GM19397 (cell line): Measurements from ENCODE around the gene UBALD1.
A peak's percentile ranks its signal among the peaks of the same experiment; 100 is the strongest.

Source experiments
- ATAC-seq: cut with Tn5 transposase; IDR thresholded peaks from one replicate; pipeline ENCODE4 v1.9.1; 2021; ENCODE audit warnings: mild to moderate bottlenecking, moderate library complexity; ENCODE audit not compliant: unreplicated experiment

Gene UBALD1

GRCh38 chr16:4616047-4616811 lies 1.5 kb upstream of the UBALD1 start:
- peak; percentile 75 for ATAC-seq

DNA sequence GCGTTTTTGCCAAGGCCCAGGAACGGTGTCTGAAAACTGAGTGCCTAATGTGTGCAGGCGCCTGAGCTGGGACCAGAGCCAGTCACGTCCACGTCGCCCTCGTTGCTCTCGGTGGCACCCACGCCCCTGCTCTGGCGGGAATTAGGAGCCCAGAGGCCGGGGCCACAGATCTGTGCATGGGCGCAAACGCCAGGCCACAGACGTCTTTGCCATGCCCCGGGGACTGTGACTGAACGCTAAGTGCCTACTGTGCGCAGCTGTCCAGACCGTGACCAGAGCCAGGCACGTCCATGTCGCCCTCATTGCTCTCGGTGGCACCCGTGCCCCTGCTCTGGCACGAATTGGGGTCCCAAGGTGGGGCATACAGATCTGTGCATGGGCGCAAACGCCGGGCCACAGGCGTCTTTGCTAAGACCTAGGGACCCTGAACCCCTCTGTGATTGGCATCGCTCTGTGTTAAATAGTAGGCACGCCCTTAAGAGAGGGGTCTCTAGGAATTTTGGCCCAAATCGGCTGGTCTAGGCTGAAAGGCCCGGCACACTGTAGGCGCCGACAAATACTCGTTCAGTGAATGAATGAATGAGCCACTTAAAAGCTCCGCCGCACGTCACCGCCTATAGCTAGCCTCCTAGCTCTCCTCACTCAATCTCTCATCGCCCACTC lies 827 bp upstream of the UBALD1 start:
- ATAC-seq: no peak

DNA sequence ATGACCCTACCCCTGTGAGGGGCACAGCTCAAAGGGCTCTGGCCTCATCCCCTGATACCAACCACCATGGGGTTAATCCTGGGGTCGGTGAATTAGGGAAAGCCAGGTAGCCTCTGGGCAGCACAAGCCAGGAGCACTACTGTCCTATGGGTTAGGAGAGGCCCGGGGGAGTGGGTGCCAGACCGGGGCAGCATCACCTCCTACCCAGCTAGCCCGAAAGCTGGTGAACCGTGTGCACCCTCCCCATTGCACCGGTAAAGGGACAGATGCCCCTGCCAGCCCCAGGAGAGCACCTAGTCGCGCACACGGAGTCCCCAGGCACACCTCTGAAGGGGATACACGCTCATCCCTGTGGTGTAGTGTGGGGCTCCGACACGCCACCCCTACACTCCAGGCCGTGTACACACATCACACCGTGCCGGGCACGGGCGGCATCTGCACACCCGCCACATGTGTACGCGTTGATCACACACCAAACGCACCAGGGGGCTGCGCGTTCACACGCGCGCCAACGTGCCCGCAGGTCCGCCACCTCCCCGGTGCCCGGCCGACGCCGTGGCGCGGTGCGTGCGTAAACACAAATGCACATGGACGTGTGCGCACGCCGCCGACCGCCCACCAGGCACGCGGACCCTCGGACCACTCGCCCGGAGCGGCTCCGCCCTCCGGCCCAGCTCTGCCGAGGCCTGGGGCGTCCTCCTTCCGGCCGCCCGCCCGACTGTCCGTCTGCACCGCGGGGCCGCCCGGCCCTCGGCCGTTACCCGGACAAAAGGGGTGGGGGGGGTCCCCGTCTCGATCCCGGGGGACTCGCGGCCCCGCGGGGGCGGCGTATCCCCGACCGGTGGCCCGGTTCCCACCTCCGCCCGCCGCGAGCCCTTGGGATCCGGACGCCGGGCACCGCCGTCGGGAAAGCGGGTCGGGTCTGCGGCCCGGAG lies 785 bp downstream of the UBALD1 start:
- ATAC-seq: no peak

DNA sequence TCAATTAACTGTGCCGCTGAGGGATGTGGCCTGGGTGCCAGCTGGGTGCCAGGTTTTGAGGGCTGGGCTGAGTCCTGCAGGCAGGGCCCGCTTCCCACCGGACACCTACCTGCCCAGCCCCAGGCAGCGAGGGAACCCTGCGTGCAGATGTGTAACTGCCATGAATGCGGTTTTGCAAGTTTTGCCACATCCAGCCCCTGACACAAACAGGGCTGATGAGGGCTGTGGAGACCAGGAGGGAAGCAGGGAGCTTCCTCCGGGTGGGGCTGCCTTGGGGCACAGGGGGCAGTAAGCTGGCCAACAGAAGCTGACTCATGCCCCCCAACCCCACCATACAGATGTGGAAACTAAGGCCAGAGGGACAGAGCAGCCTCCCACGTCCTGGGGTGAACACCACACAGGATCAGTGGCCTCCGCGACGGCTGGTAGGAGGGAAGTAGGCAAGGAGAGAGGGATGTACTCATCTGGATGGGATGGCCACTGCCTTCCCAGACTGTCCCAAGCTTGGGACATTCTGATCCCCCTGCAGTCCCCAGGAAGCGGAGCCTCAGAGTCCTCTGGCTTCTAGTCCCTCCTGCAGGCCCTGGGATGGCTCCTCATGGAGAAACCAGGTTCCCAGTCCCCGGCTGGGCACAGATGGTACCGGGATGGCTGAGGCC lies 1.6 kb downstream of the UBALD1 start:
- no peak for ATAC-seq

- no peak for ATAC-seq
Observed at GRCh38 chr16:4612474-4612931, 2.2 kb downstream of the UBALD1 start.

- no peak for ATAC-seq
Observed at GRCh38 chr16:4611337-4612021, 3.2 kb downstream of the UBALD1 start.

DNA sequence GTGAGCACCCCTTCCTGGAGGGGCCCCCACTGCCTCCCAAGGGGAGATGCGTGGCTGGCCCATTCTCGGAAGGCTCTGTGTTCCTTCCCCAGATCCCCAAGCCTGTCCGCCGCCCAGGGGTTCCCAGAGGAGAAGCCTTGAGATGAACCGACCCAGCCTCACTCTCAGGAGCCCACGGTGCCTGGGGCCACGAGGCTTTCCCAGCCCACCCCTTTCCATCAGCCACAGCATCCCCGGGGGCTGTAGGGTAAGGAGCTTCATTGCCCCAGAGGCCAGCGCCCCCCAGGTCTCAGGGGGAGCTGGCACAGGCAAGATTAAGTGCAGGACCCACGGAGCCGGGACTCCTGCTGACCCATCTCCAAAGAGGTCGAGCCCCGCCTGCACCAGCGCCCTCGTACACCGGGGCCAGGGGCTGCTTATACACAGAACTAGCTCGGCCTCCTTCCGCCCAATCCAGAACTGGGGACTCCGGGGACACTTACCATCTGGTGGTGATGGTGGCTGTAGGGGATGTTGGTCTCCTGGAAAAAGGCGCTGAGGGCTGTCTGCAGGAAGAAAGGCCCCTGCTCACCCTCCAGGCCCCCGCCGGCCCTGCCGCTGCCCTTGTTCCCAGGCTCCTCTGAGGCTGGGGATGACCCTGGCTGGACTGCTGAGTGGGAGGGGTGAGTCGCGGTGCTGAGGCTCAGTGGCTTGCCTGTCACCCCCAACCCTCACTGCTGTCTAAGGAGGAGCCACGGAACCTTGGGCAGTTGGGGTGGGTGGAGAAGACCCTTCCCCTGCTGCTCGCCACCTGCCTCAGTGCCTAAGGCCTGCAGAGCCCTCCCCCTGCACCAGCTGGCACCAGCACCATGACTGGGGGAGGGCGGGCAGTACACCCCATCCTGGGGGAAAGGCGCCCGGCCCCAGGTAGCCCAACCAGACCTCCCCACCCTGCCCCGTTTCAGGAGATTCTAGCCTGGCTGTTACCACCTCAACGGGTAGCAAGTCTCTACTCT lies 4.4 kb downstream of the UBALD1 start:
- ATAC-seq: no peak

- no peak for ATAC-seq
Observed at GRCh38 chr16:4609200-4610010, 5.3 kb downstream of the UBALD1 start.

- no peak for ATAC-seq
Observed at GRCh38 chr16:4608704-4608980, 6.0 kb downstream of the UBALD1 start.

- no peak for ATAC-seq
Observed at GRCh38 chr16:4607841-4608703, 6.6 kb downstream of the UBALD1 start.

DNA sequence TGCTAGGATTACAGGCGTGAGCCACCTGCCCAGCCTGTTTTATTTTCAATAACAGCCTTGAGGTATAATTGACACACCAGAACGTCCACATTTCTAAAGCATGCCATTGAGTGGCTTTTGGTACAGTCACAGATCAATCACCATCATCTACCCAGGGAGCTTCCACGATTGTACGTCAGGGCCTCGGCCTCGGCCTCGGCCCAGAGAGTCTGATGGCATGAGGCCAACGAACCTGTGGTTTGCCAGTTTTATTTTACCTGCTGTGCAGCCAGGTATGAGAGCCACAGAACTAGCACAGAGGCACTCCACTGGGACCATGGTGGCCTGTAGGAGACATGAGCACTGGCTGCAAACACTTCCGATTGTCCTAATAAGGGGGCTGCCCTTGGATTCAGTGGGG lies 8.3 kb downstream of the UBALD1 start:
- no peak for ATAC-seq

GRCh38 chr16:4604401-4604800 lies 10.3 kb downstream of the UBALD1 start:
- no peak for ATAC-seq

- ATAC-seq: no peak
Observed at GRCh38 chr16:4603624-4604170, 11.0 kb downstream of the UBALD1 start.

- no peak for ATAC-seq
Observed at GRCh38 chr16:4602331-4602730, 12.4 kb downstream of the UBALD1 start.

- no peak for ATAC-seq
Observed at GRCh38 chr16:4601864-4602186, 12.9 kb downstream of the UBALD1 start.

- no peak for ATAC-seq
Observed at GRCh38 chr16:4601036-4601863, 13.4 kb downstream of the UBALD1 start.

DNA sequence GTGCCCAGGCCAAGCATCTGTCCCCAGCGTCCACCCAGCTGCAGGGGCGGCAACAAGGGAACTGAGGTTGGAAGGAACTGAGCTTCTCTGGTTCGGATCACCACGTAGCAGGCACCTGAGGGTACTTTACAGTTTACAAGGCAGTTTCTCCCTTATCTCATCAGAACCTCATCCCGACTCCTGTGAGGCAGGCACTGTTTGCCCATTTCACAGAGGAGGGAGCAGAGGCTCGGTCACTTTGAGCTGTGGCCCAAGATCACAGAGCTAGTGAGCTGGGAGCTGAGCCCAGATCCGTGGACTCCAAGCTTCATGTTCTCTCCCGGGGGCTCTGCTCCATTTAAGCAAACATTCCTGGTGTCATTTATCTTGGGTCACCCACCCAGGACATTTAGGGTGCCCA lies 15.1 kb downstream of the UBALD1 start:
- ATAC-seq: no peak
